NK-92 (cell line): ENCODE measurements around the gene PSTPIP2.
"Not testable (repeated sequence)": the region's sequence is repeated elsewhere in the genome, so short reads cannot be mapped to it uniquely, and the experiment has no call there.

ENCODE experiments used
- DNase-seq: peaks from one replicate; lab custom pipeline; 2025; ENCODE audit not compliant: unreplicated experiment; lab: John Stamatoyannopoulos, UW

Gene PSTPIP2

GRCh38 chr18:46071653-46072375 is at the start of gene PSTPIP2:
Gene PSTPIP2 (minus strand): TSS chr18:46072260. CDS start chr18:46072188, 72 bp downstream.
- no peak for DNase-seq

DNA sequence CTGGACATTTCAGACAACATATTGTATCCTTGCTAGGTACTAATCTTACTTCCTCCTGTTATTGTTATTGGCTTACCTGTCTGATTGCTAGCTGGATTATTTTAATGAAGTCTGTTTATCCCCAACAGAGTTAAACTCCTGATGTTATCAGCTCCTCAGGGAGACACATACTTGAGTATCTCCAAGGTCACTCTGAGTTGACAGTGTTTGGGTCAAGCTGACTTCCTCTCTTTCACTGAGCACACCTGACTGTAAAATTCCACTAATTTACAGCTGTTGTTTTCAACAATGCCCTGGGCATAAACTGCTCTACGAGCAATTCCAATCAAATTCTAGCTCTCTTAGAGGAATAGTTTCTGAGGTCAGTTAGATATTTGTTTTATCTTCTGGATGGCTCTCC is 41.7 kb upstream of the PSTPIP2 start:
- DNase-seq: no peak

DNA sequence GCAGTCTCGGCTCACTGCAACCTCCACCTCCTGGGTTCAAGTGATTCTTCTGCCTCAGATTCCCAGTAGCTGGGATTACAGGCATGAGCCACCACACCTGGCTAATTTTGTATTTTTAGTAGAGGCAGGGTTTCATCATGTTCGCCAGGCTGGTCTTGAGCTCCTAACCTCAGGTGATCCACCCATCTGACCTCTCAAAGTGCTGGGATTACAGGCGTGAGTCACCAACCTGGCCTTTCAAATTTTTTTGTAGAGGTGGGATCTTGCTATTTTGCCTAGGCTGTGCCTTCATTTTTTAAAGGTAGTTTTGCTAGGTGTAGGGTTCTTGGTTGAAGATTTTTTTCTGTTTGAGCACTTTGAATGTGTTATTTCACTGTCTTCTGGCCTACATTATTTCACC is 38.3 kb upstream of the PSTPIP2 start:
- DNase-seq: no peak

GRCh38 chr18:46109386-46109785 is 37.3 kb upstream of the PSTPIP2 start:
- DNase-seq: no peak

GRCh38 chr18:46104128-46104911 is 32.3 kb upstream of the PSTPIP2 start, which contains the start of gene HAUS1:
Gene HAUS1 (plus strand): TSS chr18:46104385. CDS start chr18:46104412, 27 bp downstream.
- no peak for DNase-seq

- DNase-seq: no peak
Measured at GRCh38 chr18:46099463-46099862, 27.4 kb upstream of the PSTPIP2 start.

DNA sequence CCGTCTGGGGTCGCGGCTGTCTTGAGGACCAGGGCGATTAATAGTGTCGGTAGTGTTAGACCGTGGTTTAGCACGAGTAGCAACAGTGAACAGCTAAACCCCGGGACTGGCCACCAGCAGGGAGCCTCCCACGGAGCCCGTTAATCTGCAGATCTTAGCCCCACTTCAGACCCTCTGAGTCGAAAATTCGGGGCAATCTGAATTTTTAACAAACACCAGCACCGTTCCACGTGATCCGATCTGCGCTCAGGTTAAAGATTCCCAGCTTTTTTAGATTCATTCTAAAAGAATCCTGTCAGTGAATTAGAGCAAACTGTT is 26.5 kb upstream of the PSTPIP2 start:
- DNase-seq: no peak

GRCh38 chr18:46097801-46098615 is 25.9 kb upstream of the PSTPIP2 start, which contains the start of gene ATP5F1A:
Gene ATP5F1A (minus strand): TSS chr18:46098296. CDS start chr18:46098231, 65 bp downstream.
- peak; percentile 27 for DNase-seq

- no peak for DNase-seq
Measured at GRCh38 chr18:46097431-46097800, 25.4 kb upstream of the PSTPIP2 start.

DNA sequence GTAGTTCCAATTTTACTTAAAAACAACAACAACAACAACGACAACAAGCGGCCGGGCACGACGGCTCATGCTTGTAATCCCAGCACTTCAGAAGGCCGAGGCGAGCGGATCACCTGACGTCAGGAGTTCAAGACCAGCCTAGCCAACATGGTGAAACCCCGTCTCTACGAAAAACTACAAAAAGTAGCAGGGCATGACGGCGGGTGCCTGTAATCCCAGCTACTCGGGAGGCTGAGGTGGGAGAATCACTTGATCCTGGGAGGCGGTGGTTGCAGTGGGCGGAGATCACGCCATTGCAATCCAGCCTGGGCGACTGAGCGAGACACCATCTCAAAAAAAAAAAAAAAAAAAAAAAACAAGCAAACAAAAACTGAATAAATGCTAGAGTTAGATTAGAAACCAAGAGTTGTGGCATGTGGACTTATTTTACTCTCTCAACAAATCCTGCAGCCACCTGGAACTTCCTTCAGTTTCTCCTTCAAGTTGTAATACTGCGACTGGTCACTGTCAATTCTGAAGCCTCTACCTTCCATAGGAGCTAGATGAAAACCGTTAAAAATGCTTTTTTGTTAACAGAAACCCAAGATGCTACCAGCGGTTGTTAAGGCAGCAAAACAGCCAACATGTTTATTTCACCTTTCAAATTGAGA is 24.7 kb upstream of the PSTPIP2 start:
- DNase-seq: no peak

GRCh38 chr18:46095532-46095931 is 23.5 kb upstream of the PSTPIP2 start:
- no peak for DNase-seq

GRCh38 chr18:46088501-46088900 is 16.4 kb upstream of the PSTPIP2 start:
- not testable (repeated sequence) for DNase-seq

DNA sequence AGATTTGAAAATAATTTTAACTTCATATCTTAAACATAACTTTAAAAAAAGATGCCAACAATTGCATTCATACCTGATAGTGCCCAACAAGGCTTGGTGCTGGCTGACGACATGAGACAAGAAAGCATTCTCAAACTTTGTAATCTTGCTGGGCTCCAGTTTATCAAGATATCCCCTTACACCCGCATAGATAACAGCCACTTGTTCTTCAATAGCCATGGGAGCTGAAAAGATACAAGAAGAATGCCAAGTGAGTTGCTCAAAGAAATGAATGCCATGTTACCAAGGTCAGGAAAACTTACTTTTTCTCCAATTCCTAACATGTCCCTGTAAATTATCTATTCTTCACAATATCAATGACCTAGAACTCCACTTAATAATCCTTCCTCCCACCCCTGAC is 12.4 kb upstream of the PSTPIP2 start:
- DNase-seq: no peak

- DNase-seq: no peak
Measured at GRCh38 chr18:46080156-46080555, 8.1 kb upstream of the PSTPIP2 start.

- DNase-seq: no peak
Measured at GRCh38 chr18:46079336-46079735, 7.3 kb upstream of the PSTPIP2 start.

- DNase-seq: no peak
Measured at GRCh38 chr18:46073474-46074331, 1.6 kb upstream of the PSTPIP2 start.

GRCh38 chr18:46072959-46073358 is 899 bp upstream of the PSTPIP2 start:
- DNase-seq: no peak

- DNase-seq: no peak
Measured at GRCh38 chr18:46072376-46072867, 362 bp upstream of the PSTPIP2 start.

- no peak for DNase-seq
Measured at GRCh38 chr18:46070815-46071652, 1.0 kb downstream of the PSTPIP2 start.
